GM18951 (cell line): ENCODE data around the gene AHRR.
A peak's percentile ranks its signal among the peaks of the same experiment; 100 is the strongest.

Source experiments
- POLR2A ChIP-seq: IDR thresholded peaks from 4 replicates; pipeline ENCODE4 v1.6.1; 2011; ENCODE audit warnings: mild to moderate bottlenecking; ENCODE audit not compliant: insufficient read length, insufficient read depth; ENCODE audit errors: extremely low read depth
- in situ Hi-C: fragments of 300-500 bp; cut with MboI; formaldehyde crosslinking; loops from one replicate; pipeline ENCODE4 v1.12.0; 2022; ENCODE audit warnings: low sequenced_read_pairs, mixed read lengths, inconsistent platforms; ENCODE audit not compliant: unreplicated experiment

Gene AHRR

DNA sequence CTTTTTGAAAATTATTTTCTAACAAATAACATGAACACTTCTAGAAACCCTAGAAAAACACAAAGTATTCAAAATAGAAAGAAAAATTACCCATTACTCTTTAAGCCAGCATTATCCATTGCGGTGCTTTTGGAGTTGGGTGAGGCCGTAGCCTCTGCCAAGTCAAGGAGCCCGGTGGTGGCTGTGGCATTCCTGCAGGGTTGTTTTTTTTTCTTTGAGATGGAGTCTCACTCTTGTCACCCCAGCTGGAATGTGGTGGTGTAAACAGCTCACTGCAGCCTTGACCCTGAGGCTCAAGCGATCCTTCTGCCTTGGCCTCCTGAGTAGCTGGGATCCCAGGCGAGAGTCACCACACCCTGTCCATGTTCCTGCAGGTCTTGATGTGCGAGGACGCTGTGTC lies 8.2 kb upstream of the AHRR start:
- TF ChIP-seq POLR2A, result no peak
- in situ Hi-C loops, result loop anchor here (10.0 kb wide), 1 partner anchor 122 kb away; no protein-coding TSS in a partner anchor

DNA sequence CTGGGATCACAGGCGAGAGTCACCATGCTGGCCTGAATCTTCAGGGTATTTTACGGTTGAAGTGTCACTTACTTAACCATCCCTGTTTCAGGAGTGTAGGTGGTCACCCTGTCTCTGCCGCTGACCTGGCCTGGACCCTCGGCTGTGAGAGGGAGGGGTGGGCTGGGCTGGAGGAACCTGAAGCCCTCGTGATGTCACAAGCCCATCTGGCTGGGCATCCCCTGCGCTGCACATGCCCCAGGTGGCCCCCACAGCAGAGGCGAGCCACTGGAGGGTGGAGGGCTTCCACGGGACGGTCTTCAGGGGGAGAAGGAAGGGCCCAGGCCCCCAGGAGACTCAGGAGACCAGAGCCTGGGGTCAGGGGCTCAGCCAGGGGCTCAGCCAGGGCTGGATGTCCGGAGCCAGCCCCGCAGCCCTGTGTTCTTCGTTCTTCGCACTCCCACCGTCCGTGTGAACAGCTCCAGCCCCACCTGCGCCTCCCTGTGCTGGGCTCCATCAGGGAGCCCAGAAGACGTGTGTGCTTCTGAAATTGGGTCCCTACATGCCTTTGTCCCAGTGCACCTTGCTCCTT lies 7.6 kb upstream of the AHRR start:
- in situ Hi-C loops, result loop anchor here (10.0 kb wide), 1 partner anchor 121 kb away; no protein-coding TSS in a partner anchor
- TF ChIP-seq POLR2A, result no peak

DNA sequence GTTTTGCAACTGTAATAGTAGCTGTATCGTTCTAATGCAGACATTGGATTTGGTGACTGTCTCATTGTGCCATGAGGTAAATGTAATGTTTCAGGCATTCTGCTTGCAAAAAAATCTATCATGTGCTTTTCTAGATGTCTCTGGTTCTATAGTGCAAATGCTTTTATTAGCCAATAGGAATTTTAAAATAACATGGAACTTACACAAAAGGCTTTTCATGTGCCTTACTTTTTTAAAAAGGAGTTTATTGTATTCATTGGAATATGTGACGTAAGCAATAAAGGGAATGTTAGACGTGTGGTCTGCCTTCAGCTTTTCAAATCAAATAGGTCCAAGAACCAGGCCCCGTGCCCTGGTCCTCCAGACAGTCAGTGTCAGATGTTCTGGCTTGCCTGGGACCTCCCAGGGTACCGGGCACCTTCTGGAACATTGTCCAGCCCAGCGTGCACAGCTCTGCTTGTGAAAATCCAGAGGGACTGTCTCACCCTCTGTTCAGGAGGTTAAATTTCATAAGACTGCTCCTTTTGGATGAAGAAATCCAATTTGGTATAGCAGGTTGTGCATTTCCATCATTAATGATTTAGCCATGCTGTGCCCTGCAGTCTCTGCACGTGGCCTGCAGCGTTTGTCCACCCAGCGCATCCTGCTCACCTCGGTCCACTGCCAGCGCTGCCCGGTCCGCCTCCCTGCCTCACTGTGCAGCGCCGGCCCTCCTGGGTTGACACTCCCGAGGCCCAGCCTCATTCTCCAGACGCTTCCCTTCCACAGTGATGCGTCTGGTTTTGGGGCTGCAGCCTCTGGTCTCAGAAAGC lies 6.6 kb upstream of the AHRR start:
- in situ Hi-C loops, result loop anchor here (10.0 kb wide), 1 partner anchor 120 kb away; no protein-coding TSS in a partner anchor
- TF ChIP-seq POLR2A, result no peak

GRCh38 chr5:315488-316209 lies 5.9 kb upstream of the AHRR start:
- TF ChIP-seq POLR2A, result no peak
- in situ Hi-C loops, result loop anchor here (10.0 kb wide), 1 partner anchor 119 kb away; no protein-coding TSS in a partner anchor

- TF ChIP-seq POLR2A, result no peak
- in situ Hi-C loops, result loop anchor here (10.0 kb wide), 1 partner anchor 118 kb away; no protein-coding TSS in a partner anchor
Observed at GRCh38 chr5:316210-317085, 5.1 kb upstream of the AHRR start.

GRCh38 chr5:317086-317811 lies 4.3 kb upstream of the AHRR start:
- TF ChIP-seq POLR2A, result no peak
- in situ Hi-C loops, result loop anchor here (10.0 kb wide), 1 partner anchor 118 kb away; no protein-coding TSS in a partner anchor

DNA sequence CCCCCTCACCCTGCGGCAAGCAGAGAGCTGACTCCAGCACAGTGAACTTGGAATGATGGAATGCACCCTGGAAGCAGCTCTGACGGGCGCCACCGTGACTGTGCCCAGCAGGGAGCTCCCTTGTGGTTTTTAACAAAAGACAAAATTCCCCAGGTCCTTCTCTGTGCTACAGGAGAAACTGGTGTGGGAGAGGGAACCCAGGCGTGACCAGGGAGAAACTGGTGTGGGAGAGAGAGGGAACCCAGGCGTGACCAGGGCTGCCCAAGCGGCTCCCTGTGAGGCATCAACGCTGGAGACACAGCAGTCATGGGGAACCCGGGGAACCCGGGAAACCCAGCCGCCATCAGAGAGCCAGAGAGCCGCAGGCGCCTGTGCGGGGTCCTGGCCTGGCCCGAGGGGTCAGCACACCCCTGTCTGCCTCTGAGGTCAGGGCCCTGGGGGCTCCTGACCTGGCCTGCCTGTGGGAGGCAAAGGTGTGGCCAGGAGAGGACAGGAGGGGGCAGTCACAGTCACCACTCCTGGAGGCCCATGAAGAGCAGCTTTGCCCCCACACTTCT lies 3.1 kb upstream of the AHRR start:
- in situ Hi-C loops, result loop anchor here (10.0 kb wide), 1 partner anchor 116 kb away; no protein-coding TSS in a partner anchor
- TF ChIP-seq POLR2A, result no peak

DNA sequence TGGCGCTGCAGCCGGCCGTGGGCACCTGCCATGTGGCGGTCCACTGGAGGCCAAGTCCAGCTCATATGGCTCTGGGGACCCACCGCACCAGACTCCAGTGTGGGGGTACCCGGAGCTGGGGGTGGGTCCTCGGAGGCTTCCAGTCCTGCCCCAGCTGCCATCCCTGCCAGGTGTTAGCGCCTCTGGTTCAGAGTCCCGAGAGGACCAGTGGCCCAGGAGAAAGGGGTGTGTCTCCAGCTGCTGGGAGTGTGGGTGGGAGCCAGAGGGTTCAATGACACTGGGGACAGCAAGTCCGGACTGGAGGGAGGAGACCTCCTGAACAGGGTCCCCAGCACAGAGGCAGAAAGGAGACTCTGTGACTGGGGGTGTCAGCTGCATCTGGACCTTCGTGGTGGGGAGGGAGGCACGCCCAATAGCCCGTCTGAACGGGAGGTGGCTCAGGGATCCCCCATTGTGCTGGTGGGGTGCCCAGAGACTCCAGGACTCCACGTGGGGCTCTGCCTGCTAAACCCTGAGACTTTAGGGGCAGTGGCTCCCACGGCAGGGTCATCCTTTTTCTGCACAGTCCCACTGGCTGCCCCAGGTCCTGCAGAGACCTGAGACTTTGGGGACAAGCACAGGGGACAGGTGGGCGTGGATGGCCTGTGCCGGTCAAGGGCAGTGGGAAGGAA lies 2.4 kb upstream of the AHRR start:
- in situ Hi-C loops, result loop anchor here (10.0 kb wide), 1 partner anchor 116 kb away; no protein-coding TSS in a partner anchor
- no peak for TF ChIP-seq POLR2A

GRCh38 chr5:320524-321229 lies 837 bp upstream of the AHRR start:
- in situ Hi-C loops, result no loop called here
- no peak for TF ChIP-seq POLR2A

DNA sequence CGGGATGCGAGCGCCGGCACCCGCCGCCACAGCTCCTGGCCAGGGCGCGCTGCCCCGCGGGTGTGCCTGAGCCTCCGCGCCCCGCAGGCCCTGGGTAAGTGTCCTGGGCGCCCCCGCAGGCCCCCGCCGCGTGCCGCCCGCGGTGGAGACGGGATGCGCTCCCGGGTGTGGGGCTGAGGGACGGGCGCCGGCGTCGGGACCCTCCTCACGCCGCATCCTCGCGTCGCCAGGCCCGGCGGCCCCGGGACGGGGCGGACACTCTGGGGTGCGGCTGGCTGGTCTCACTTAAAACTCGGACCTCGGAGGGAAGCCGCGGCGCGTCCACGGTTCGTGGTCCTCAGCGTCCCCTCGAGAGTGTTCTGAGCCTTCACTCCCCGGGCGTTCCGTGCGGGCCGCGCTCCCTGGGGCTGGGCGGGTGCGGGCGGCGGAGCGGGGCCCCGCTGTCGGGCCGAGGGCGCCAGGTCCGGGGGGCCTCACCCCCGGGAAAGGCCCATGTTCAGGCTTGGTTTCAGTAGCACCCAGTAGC lies 275 bp downstream of the AHRR start:
- in situ Hi-C loops, result no loop called here

More for the DNA sequence above, 275 bp downstream of the AHRR start:
- peak; percentile 54 for TF ChIP-seq POLR2A
